HepG2 (cell line): Measurements from ENCODE around the gene KDM1B. TPM values are rescaled to one million over a fixed set of nuclear protein-coding genes. Genes with fewer than 3 reads are reported as not detected.
A peak's percentile ranks its signal among the peaks of the same experiment; 100 is the strongest.

Experiments used
- ATAC-seq: fragments of 200-7000 bp; cut with Tn5 transposase; 3 replicates; pipeline ENCODE4 v1.9.1; 2020; ENCODE audit warnings: mild to moderate bottlenecking, moderate library complexity
- BruUV-seq: library from RNA; stranded (reverse); fragments of 400-500 nt; replicated peaks from 2 replicates; lab custom pipeline; 2021; lab: Mats Ljungman, UMichigan
- CTCF ChIA-PET: fragments of 300-600 bp; formaldehyde crosslinking; extraction: SDS; loops from one replicate; lab custom pipeline; 2021; ENCODE audit warnings: low total read pairs, inconsistent platforms, low intra/inter-chr PET ratio; lab: Yijun Ruan, JAX
- POLR2A ChIA-PET: fragments of 350-600 bp; sonication (Branson Sonifier 250); formaldehyde crosslinking; loops from one replicate; lab custom pipeline; 2020; ENCODE audit warnings: antibody characterized with exemption, inconsistent platforms; lab: Yijun Ruan, JAX
- DNase-seq: peaks from one replicate; pipeline ENCODE4 v3.0.0-alpha.2; 2015; ENCODE audit warnings: low spot score
- FAIRE-seq: peaks from 3 replicates; lab custom pipeline; 2011; peaks lifted over from hg19 to GRCh38; lab: Jason Lieb, UNC
- H2AFZ ChIP-seq: one replicate; pipeline ENCODE4 v1.6.1; 2011; ENCODE audit warnings: low read length, inconsistent platforms
- H3K27ac ChIP-seq: fragments of 300-600 bp; 3 replicates; pipeline ENCODE4 v1.8.0; 2011; ENCODE audit warnings: mixed run types, mild to moderate bottlenecking, mixed read lengths, low read length, inconsistent platforms; ENCODE audit not compliant: insufficient read depth; ENCODE audit errors: extremely low read length
- H3K27me3 ChIP-seq, 2 experiments: fragments of 200-600 bp in 1 of 2; 2 replicates in 1 of 2; 3 replicates in 1 of 2; pipeline versions ENCODE4 v1.6.0 to v1.8.0; 2011; ENCODE audit warnings: low read length in 2 of 2, mild to moderate bottlenecking in 2 of 2, moderate library complexity in 2 of 2, inconsistent platforms in 1 of 2; ENCODE audit not compliant: insufficient read depth in 2 of 2, control insufficient read depth in 1 of 2
- H3K36me3 ChIP-seq, 2 experiments: fragments of 200-600 bp in 1 of 2; replicated peaks in 1 of 2; 2 replicates in 1 of 2; 3 replicates in 1 of 2; pipeline versions ENCODE4 v1.5.1 to v1.8.0; 2011; ENCODE audit warnings: low read length in 2 of 2, inconsistent platforms in 1 of 2; ENCODE audit not compliant: insufficient read depth in 2 of 2, control insufficient read depth in 1 of 2
- H3K4me1 ChIP-seq: 2 replicates; pipeline ENCODE4 v1.5.1; 2012; ENCODE audit warnings: low read length, inconsistent platforms; ENCODE audit not compliant: insufficient read depth
- H3K4me2 ChIP-seq: 2 replicates; pipeline ENCODE4 v1.6.0; 2011; ENCODE audit warnings: low read depth, low read length, inconsistent platforms
- H3K4me3 ChIP-seq, 3 experiments: fragments of 200-600 bp in 1 of 3; sonication (generic), shearing (Covaris generic) in 1 of 3; replicated peaks in 1 of 3; 2 replicates each; pipeline ENCODE4 v1.5.1; 2011 to 2016; ENCODE audit warnings: low read length in 3 of 3, inconsistent platforms in 2 of 3, low read depth in 2 of 3, mild to moderate bottlenecking in 2 of 3, control low read depth in 1 of 3, mixed read lengths in 1 of 3; ENCODE audit not compliant: insufficient read depth in 1 of 3
- H3K79me2 ChIP-seq: one replicate; pipeline ENCODE4 v1.6.1; 2011; ENCODE audit warnings: low read length, inconsistent platforms; ENCODE audit not compliant: insufficient read depth
- H3K9ac ChIP-seq: 2 replicates; pipeline ENCODE4 v1.6.0; 2011; ENCODE audit warnings: mild to moderate bottlenecking, low read depth, low read length, inconsistent platforms; ENCODE audit not compliant: insufficient read depth
- H3K9me3 ChIP-seq: 2 replicates; pipeline ENCODE4 v1.5.1; 2012; ENCODE audit warnings: mild to moderate bottlenecking, low read length
- H4K20me1 ChIP-seq: 2 replicates; pipeline ENCODE4 v1.6.0; 2011; ENCODE audit warnings: inconsistent platforms, mild to moderate bottlenecking, low read length, moderate library complexity; ENCODE audit not compliant: insufficient read depth
- CTCF ChIP-seq: sonication (generic); formaldehyde crosslinking; IDR thresholded peaks from 2 replicates; pipeline ENCODE4 v1.5.0; 2020; ENCODE audit warnings: mild to moderate bottlenecking, missing genetic modification reagents, moderate library complexity
- FOXP1 ChIP-seq, 2 experiments: fragments of 450-650 bp in 1 of 2; IDR thresholded peaks; 2 replicates each; pipeline ENCODE4 v1.6.1; 2017 to 2018; ENCODE audit warnings: antibody characterized with exemption in 1 of 2
- JUND ChIP-seq: sonication (generic); formaldehyde crosslinking; IDR thresholded peaks from 2 replicates; pipeline ENCODE4 v1.8.0; 2022; ENCODE audit warnings: mild to moderate bottlenecking, missing genetic modification reagents
- KMT2A ChIP-seq: sonication (generic); formaldehyde crosslinking; IDR thresholded peaks from 2 replicates; pipeline ENCODE4 v1.4.0; 2020; ENCODE audit warnings: missing genetic modification reagents
- ZNF550 ChIP-seq: sonication (generic); formaldehyde crosslinking; IDR thresholded peaks from 2 replicates; pipeline ENCODE4 v1.4.0; 2020; ENCODE audit warnings: mild to moderate bottlenecking, missing genetic modification reagents, borderline replicate concordance
- ZNF713 ChIP-seq: sonication (generic); formaldehyde crosslinking; IDR thresholded peaks from 2 replicates; pipeline ENCODE4 v1.4.0; 2020; ENCODE audit warnings: mild to moderate bottlenecking, missing genetic modification reagents
- WGBS: methylation state at CpG from one replicate; pipeline ENCODE4 v1.1.6; 2017; ENCODE audit warnings: low lambda C conversion rate; 5-methylcytosine and 5-hydroxymethylcytosine counted together
- in situ Hi-C: cut with HindIII; loops from 2 replicates; pipeline ENCODE4 v1.10.0; 2017; ENCODE audit warnings: low pct_unique_long_range_greater_than_20kb; ENCODE audit not compliant: extremely low pct_ligation_motif_present
- intact Hi-C: fragments of 100-400 bp; cut with micrococcal nuclease; formaldehyde crosslinking; loops from one replicate; pipeline ENCODE4 v1.10.0; 2022; ENCODE audit not compliant: unreplicated experiment
- polyA plus RNA-seq, 8 experiments: library from polyadenylated mRNA; depleted of rRNA in 3 of 8; stranded (reverse) in 7 of 8; unstranded in 1 of 8; fragments of >200 nt; fragmentation: Illumina TruSeq in 4 of 8; extraction: Trizol in 4 of 8; gene quantifications; 2 replicates each; pipeline versions ENCODE4 v1.2.1 to v1.2.3, GENCODE V29; 2011 to 2016; ENCODE audit warnings: low read depth in 4 of 8, missing spikeins in 1 of 8, mixed read lengths in 1 of 8; ENCODE audit not compliant: insufficient read depth in 1 of 8
- total RNA-seq, 5 experiments: library from RNA; depleted of rRNA; stranded (reverse); fragments of >200 nt; fragmentation: Illumina TruSeq; extraction: Trizol; gene quantifications; 2 replicates each; pipeline ENCODE4 v1.2.3, GENCODE V29; 2016; ENCODE audit warnings: low read depth in 1 of 5
- TF ChIP-seq, protein P1 (sequence below): sonication (generic); formaldehyde crosslinking; IDR thresholded peaks from 2 replicates; pipeline ENCODE4 v1.5.1; 2020; ENCODE audit warnings: mild to moderate bottlenecking, missing genetic modification reagents, borderline replicate concordance
- TF ChIP-seq, protein P2 (sequence below): sonication (generic); formaldehyde crosslinking; IDR thresholded peaks from 2 replicates; pipeline ENCODE4 v1.5.0; 2020; ENCODE audit warnings: missing genetic modification reagents

Gene KDM1B
- total and polyA plus RNA-seq, 2 of the 13 experiments (the other 11 are each of a cell fraction or from before 2014, with no cell fraction given), result 9.8 to 13.2 TPM

DNA sequence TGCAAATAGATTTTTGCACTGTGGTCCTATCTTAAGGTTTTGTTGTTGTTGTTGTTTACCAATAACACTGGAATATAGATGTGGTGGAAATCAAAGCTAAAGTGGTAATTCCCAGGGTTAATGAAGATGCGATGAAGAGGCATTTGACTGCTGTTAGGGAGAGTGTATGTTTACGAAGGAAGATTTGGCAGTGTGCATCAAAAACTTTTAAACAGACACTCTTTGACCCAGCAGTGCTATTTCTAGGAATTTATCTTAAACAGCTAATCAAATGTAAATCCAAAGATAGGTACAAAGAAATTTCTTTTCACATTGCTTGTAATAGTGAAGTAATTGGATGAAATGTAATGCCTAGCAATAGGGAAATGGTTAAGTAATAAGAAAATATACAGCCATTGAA lies 34.0 kb downstream of the KDM1B start:
- ATAC-seq (no peak), FAIRE-seq (no peak)
- Histone ChIP-seq H3K4me1 (no peaks in the 10 kb centered on the region), H3K36me3 (peaks cover 0 to 4% of the 10 kb centered on the region in 2 experiments; a peak in 1 of 5 replicates), H3K79me2 (no peaks in the 10 kb centered on the region), H3K27ac (no peak overlapping the region), H3K9me3 (no peaks in the 10 kb centered on the region), H3K4me3 (no peak overlapping the region), H3K27me3 (no peaks in the 10 kb centered on the region)
- intact Hi-C loops, result no loop called here
- WGBS, result 97% methylated on average over 2 of the region's 2 CpGs
- peak; percentile 24; the same call in 1 of the 2 replicates for TF ChIP-seq FOXP1 (IDR thresholded peaks at IDR 0.05)
- TF ChIP-seq FOXP1 (CRISPR knock-in tag; IDR thresholded peaks at IDR 0.05), result no peak
- TF ChIP-seq ZNF713 (CRISPR knock-in tag), result no peak
- TF ChIP-seq, all 625 proteins: peak for 1
- DNase-seq, result no peak
- ChIA-PET POLR2A (no interaction called here), CTCF (no interaction called here)
- H3K4me2 ChIP-seq, result no peak overlapping the region
- in situ Hi-C loops, result no loop called here
- H4K20me1 ChIP-seq, result no peaks in the 10 kb centered on the region
- no peak overlapping the region for H3K9ac ChIP-seq
- no TSS peak for BruUV-seq
- H2AFZ ChIP-seq, result no peak overlapping the region

DNA sequence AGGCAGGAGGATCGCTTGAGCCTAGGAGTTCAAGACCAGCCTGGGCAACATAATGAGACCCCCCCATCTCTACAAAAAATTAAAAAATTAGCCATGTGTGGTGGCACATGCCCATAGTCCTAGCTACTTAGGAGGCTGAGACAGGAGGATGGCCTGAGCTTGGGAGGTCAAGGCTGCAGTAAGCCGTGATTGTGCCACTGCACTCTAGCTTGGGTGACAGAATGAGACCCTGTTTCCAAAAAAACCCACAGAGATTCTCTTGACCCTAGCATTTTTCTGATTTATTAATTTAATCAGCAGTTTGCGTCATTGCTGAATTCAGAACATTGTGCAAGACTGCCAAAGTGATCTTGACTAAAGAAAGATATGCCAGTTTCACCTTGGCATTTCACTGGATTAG lies 36.8 kb downstream of the KDM1B start:
- no peak for FAIRE-seq

More for the DNA sequence above, 36.8 kb downstream of the KDM1B start:
- Histone ChIP-seq H3K79me2 (no peaks in the 10 kb centered on the region), H3K4me1 (no peaks in the 10 kb centered on the region), H4K20me1 (no peaks in the 10 kb centered on the region), H3K36me3 (peaks cover 0 to 4% of the 10 kb centered on the region in 2 experiments; a peak in 1 of 5 replicates), H3K27me3 (no peaks in the 10 kb centered on the region), H3K4me2 (no peak overlapping the region), H3K9ac (no peak overlapping the region), H3K27ac (no peak overlapping the region), H3K9me3 (no peaks in the 10 kb centered on the region), H2AFZ (no peak overlapping the region), H3K4me3 (no peak overlapping the region)
- BruUV-seq, result no TSS peak
- ChIA-PET CTCF (no interaction called here), POLR2A (no interaction called here)
- DNase-seq, result no peak
- intact Hi-C loops, result no loop called here
- no peak for TF ChIP-seq JUND (CRISPR knock-in tag)
- TF ChIP-seq KMT2A (CRISPR knock-in tag), result no peak
- no peak for TF ChIP-seq ZNF550
- TF ChIP-seq, protein P1, sequence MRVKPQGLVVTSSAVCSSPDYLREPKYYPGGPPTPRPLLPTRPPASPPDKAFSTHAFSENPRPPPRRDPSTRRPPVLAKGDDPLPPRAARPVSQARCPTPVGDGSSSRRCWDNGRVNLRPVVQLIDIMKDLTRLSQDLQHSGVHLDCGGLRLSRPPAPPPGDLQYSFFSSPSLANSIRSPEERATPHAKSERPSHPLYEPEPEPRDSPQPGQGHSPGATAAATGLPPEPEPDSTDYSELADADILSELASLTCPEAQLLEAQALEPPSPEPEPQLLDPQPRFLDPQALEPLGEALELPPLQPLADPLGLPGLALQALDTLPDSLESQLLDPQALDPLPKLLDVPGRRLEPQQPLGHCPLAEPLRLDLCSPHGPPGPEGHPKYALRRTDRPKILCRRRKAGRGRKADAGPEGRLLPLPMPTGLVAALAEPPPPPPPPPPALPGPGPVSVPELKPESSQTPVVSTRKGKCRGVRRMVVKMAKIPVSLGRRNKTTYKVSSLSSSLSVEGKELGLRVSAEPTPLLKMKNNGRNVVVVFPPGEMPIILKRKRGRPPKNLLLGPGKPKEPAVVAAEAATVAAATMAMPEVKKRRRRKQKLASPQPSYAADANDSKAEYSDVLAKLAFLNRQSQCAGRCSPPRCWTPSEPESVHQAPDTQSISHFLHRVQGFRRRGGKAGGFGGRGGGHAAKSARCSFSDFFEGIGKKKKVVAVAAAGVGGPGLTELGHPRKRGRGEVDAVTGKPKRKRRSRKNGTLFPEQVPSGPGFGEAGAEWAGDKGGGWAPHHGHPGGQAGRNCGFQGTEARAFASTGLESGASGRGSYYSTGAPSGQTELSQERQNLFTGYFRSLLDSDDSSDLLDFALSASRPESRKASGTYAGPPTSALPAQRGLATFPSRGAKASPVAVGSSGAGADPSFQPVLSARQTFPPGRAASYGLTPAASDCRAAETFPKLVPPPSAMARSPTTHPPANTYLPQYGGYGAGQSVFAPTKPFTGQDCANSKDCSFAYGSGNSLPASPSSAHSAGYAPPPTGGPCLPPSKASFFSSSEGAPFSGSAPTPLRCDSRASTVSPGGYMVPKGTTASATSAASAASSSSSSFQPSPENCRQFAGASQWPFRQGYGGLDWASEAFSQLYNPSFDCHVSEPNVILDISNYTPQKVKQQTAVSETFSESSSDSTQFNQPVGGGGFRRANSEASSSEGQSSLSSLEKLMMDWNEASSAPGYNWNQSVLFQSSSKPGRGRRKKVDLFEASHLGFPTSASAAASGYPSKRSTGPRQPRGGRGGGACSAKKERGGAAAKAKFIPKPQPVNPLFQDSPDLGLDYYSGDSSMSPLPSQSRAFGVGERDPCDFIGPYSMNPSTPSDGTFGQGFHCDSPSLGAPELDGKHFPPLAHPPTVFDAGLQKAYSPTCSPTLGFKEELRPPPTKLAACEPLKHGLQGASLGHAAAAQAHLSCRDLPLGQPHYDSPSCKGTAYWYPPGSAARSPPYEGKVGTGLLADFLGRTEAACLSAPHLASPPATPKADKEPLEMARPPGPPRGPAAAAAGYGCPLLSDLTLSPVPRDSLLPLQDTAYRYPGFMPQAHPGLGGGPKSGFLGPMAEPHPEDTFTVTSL (CRISPR knock-in tag), result no peak
- TF ChIP-seq, protein P2, sequence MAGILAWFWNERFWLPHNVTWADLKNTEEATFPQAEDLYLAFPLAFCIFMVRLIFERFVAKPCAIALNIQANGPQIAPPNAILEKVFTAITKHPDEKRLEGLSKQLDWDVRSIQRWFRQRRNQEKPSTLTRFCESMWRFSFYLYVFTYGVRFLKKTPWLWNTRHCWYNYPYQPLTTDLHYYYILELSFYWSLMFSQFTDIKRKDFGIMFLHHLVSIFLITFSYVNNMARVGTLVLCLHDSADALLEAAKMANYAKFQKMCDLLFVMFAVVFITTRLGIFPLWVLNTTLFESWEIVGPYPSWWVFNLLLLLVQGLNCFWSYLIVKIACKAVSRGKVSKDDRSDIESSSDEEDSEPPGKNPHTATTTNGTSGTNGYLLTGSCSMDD, result no peak
- no peak for TF ChIP-seq CTCF (CRISPR knock-in tag)
- in situ Hi-C loops, result no loop called here
- no peak for ATAC-seq
- WGBS, result 94% methylated on average over 3 of the region's 3 CpGs
